HEK293T (cell line): ENCODE results near the gene RINL.

Experiments used
- ARNT ChIP-seq: fragments of 450-650 bp; IDR thresholded peaks from 2 replicates; pipeline ENCODE4 v1.6.1; 2017; ENCODE audit warnings: mild to moderate bottlenecking
- BHLHE40 ChIP-seq: fragments of 450-650 bp; IDR thresholded peaks from 2 replicates; pipeline ENCODE4 v1.6.1; 2016; ENCODE audit warnings: mild to moderate bottlenecking, moderate library complexity, borderline replicate concordance
- CTBP1 ChIP-seq: fragments of 450-650 bp; IDR thresholded peaks from 2 replicates; pipeline ENCODE4 v1.6.1; 2016; ENCODE audit warnings: borderline replicate concordance
- ELF4 ChIP-seq: fragments of 450-650 bp; IDR thresholded peaks from 2 replicates; pipeline ENCODE4 v1.6.1; 2017; ENCODE audit warnings: antibody characterized with exemption
- FOXA1 ChIP-seq: fragments of 450-650 bp; IDR thresholded peaks from 2 replicates; pipeline ENCODE4 v1.6.1; 2016; ENCODE audit warnings: mild to moderate bottlenecking
- FOXK2 ChIP-seq: fragments of 450-650 bp; IDR thresholded peaks from 2 replicates; pipeline ENCODE4 v1.6.1; 2016; ENCODE audit warnings: mild to moderate bottlenecking
- FOXM1 ChIP-seq: fragments of 450-650 bp; IDR thresholded peaks from 2 replicates; pipeline ENCODE4 v1.6.1; 2017; ENCODE audit warnings: mild to moderate bottlenecking, borderline replicate concordance
- HDGF ChIP-seq: fragments of 450-650 bp; IDR thresholded peaks from 2 replicates; pipeline ENCODE4 v1.6.1; 2017; ENCODE audit warnings: antibody characterized with exemption, borderline replicate concordance
- L3MBTL2 ChIP-seq: fragments of 450-650 bp; conservative IDR thresholded peaks from 2 replicates; pipeline ENCODE4 v1.6.1; 2016; ENCODE audit warnings: mild to moderate bottlenecking
- NFRKB ChIP-seq: fragments of 450-650 bp; IDR thresholded peaks from 2 replicates; pipeline ENCODE4 v1.6.1; 2016; ENCODE audit warnings: mild to moderate bottlenecking, moderate library complexity
- SP1 ChIP-seq: fragments of 450-650 bp; IDR thresholded peaks from 2 replicates; pipeline ENCODE4 v1.6.1; 2017
- SUZ12 ChIP-seq: fragments of 450-650 bp; IDR thresholded peaks from 2 replicates; pipeline ENCODE4 v1.6.1; 2016; ENCODE audit warnings: mild to moderate bottlenecking
- TARDBP ChIP-seq: fragments of 450-650 bp; IDR thresholded peaks from 2 replicates; pipeline ENCODE4 v1.6.1; 2016
- ZNF384 ChIP-seq: fragments of 450-650 bp; IDR thresholded peaks from 2 replicates; pipeline ENCODE4 v1.6.1; 2016

DNA sequence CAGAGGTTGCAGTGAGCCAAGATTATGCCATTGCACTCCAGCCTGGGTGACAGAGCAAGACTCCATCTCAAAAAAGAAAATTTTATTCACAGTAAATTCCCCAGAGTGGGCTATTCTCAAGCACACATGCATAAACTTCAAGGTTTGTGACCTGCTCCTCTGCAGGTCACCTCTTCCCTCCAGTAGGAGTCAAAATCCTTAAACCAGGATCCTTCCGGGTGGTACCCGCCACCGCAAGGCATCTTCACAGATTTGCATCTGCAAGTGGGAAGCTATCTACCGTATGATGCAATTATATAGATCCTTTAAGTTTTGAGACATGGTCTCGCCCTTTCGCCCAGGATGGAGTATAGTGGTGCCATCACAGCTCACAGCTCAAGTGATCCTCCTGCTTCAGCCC is 43.5 kb downstream of the RINL start:
- TF ChIP-seq FOXA1 (no peak), SUZ12 (no peak), TARDBP (no peak), ARNT (no peak), SP1 (no peak), CTBP1 (no peak), BHLHE40 (no peak), L3MBTL2 (no peak), FOXM1 (no peak), HDGF (no peak), ELF4 (no peak), FOXK2 (no peak), NFRKB (no peak), ZNF384 (no peak)
